ENCODE measurements around the gene IL6ST.

GRCh38 chr5:56026863-56027300 lies 32.1 kb upstream of the IL6ST start:
- TF ChIP-seq, protein P1, sequence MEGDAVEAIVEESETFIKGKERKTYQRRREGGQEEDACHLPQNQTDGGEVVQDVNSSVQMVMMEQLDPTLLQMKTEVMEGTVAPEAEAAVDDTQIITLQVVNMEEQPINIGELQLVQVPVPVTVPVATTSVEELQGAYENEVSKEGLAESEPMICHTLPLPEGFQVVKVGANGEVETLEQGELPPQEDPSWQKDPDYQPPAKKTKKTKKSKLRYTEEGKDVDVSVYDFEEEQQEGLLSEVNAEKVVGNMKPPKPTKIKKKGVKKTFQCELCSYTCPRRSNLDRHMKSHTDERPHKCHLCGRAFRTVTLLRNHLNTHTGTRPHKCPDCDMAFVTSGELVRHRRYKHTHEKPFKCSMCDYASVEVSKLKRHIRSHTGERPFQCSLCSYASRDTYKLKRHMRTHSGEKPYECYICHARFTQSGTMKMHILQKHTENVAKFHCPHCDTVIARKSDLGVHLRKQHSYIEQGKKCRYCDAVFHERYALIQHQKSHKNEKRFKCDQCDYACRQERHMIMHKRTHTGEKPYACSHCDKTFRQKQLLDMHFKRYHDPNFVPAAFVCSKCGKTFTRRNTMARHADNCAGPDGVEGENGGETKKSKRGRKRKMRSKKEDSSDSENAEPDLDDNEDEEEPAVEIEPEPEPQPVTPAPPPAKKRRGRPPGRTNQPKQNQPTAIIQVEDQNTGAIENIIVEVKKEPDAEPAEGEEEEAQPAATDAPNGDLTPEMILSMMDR (IDR thresholded peaks at IDR 0.05): no peak
- no peak for TF ChIP-seq POLR2A (IDR thresholded peaks at IDR 0.05)
- no peak for TF ChIP-seq EP300 (IDR thresholded peaks at IDR 0.05)
